Astrocyte (in vitro differentiated cells and primary cell): Measurements from ENCODE around the gene KRTAP5-5. TPM values are rescaled to one million over a fixed set of nuclear protein-coding genes. Genes with fewer than 3 reads are reported as not detected.

Experiments
- DNase-seq: peaks from one replicate; pipeline ENCODE4 v3.0.0-alpha.2; 2010; ENCODE audit warnings: low read depth
- FAIRE-seq: peaks from 2 replicates; lab custom pipeline; 2011; peaks lifted over from hg19 to GRCh38; lab: Jason Lieb, UNC
- H2AFZ ChIP-seq: 2 replicates; pipeline ENCODE4 v1.6.0; 2012; ENCODE audit warnings: low read depth, low read length, inconsistent platforms
- H3K27ac ChIP-seq: 2 replicates; pipeline ENCODE4 v1.5.1; 2011; ENCODE audit warnings: low read depth, low read length, inconsistent platforms
- H3K27me3 ChIP-seq: 2 replicates; pipeline ENCODE4 v1.6.0; 2011; ENCODE audit warnings: low read length, inconsistent platforms; ENCODE audit not compliant: insufficient read depth
- H3K36me3 ChIP-seq: 2 replicates; pipeline ENCODE4 v1.5.1; 2011; ENCODE audit warnings: low read length, inconsistent platforms; ENCODE audit not compliant: insufficient read depth
- H3K4me1 ChIP-seq: 2 replicates; pipeline ENCODE4 v1.5.1; 2011; ENCODE audit warnings: low read length, inconsistent platforms; ENCODE audit not compliant: insufficient read depth
- H3K4me2 ChIP-seq: 2 replicates; pipeline ENCODE4 v1.6.0; 2012; ENCODE audit warnings: low read length, inconsistent platforms
- H3K4me3 ChIP-seq: 2 replicates; pipeline ENCODE4 v1.5.1; 2011; ENCODE audit warnings: low read depth, mild to moderate bottlenecking, low read length, inconsistent platforms; ENCODE audit not compliant: insufficient read depth
- H3K79me2 ChIP-seq: 2 replicates; pipeline ENCODE4 v1.6.0; 2012; ENCODE audit warnings: mild to moderate bottlenecking, low read length, inconsistent platforms; ENCODE audit not compliant: insufficient read depth
- H3K9ac ChIP-seq: 2 replicates; pipeline ENCODE4 v1.6.0; 2012; ENCODE audit warnings: mild to moderate bottlenecking, low read length, inconsistent platforms
- H3K9me3 ChIP-seq: 2 replicates; pipeline ENCODE4 v1.5.1; 2012; ENCODE audit warnings: low read depth, mild to moderate bottlenecking, low read length, inconsistent platforms; ENCODE audit not compliant: insufficient read depth
- H4K20me1 ChIP-seq: 2 replicates; pipeline ENCODE4 v1.6.0; 2012; ENCODE audit warnings: low read length, inconsistent platforms; ENCODE audit not compliant: insufficient read depth
- H3K27ac Mint-ChIP-seq: one replicate; pipeline ENCODE4 v1.8.0; 2021; ENCODE audit warnings: mild to moderate bottlenecking, mixed read lengths; ENCODE audit not compliant: unreplicated experiment
- H3K27me3 Mint-ChIP-seq: one replicate; pipeline ENCODE4 v1.8.0; 2021; ENCODE audit warnings: low read depth, mixed read lengths; ENCODE audit not compliant: unreplicated experiment
- H3K36me3 Mint-ChIP-seq: one replicate; pipeline ENCODE4 v1.8.0; 2021; ENCODE audit warnings: low read depth, mixed read lengths; ENCODE audit not compliant: unreplicated experiment
- H3K4me1 Mint-ChIP-seq: one replicate; pipeline ENCODE4 v1.8.0; 2021; ENCODE audit warnings: low read depth, mixed read lengths; ENCODE audit not compliant: unreplicated experiment
- H3K4me3 Mint-ChIP-seq: one replicate; pipeline ENCODE4 v1.8.0; 2021; ENCODE audit warnings: mild to moderate bottlenecking, moderate library complexity, mixed read lengths; ENCODE audit not compliant: unreplicated experiment
- H3K9me3 Mint-ChIP-seq: one replicate; pipeline ENCODE4 v1.8.0; 2021; ENCODE audit warnings: mild to moderate bottlenecking, mixed read lengths; ENCODE audit not compliant: unreplicated experiment
- EZH2 ChIP-seq: IDR thresholded peaks from 2 replicates; pipeline ENCODE4 v1.6.1; 2012; ENCODE audit warnings: mild to moderate bottlenecking, low read length, inconsistent platforms; ENCODE audit not compliant: insufficient read depth
- total RNA-seq: library from RNA; stranded (reverse); gene quantifications from 2 replicates; pipeline ENCODE4 v1.2.1, GENCODE V29; 2021
- TF ChIP-seq, protein P1 (sequence below): IDR thresholded peaks from 2 replicates; pipeline ENCODE4 v1.5.1; 2011; ENCODE audit warnings: low read depth, mild to moderate bottlenecking, inconsistent platforms, low read length, moderate library complexity; ENCODE audit not compliant: insufficient read depth

The KRTAP5-5 gene
- total RNA-seq, 1 donor from 2014 or later = not detected

DNA sequence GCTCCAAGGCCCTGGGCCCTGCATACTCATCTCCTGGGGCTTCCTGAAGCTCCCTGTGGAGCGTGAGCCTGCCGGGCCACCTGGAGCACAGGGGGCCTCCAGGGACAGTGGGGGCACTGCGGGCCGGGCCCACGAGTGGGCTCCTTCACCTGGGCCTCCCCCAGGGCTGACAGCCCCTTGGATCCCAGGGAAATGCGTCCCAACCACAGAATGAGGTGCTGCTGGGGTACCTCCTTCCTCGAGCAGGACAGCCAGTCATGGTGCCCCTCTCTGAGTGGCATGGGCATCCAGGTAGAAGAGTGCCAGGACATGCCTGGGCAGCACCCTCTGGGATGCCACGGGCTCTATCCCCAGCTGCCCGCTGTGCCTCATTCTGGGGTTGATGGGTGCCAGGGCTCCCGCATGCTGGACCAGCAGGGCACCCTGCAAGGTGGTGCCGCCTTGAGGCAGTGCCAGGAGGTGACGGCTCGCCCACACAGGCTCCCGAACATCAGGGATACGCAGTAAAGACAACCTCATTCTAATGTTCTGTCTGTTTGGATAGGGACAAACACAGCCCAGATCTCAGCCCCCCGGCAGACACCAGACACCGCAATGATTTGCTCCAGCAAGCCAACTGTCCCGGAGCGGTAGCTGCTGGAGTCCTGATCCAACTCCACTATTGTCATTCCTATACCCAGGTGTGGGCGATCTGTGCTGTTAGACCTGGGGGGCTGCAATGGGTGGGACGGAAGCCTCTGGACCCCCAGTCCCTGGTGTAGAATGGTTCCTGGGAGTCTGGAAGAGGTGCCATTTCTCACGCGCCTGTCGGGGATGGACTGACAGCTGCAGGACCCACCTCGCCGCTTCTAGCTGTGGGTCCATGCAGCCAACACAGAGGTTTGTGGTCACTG is 25.8 kb downstream of the KRTAP5-5 start:
- no peak for FAIRE-seq
- Histone ChIP-seq H3K79me2 (no peaks in the 10 kb centered on the region), H3K9ac (no peak overlapping the region), H3K4me2 (no peak overlapping the region), H3K4me1 (no peaks in the 10 kb centered on the region), H4K20me1 (no peaks in the 10 kb centered on the region), H3K9me3 (no peaks in the 10 kb centered on the region), H3K27me3 (peaks cover 18% of the 10 kb centered on the region), H2AFZ (no peak overlapping the region), H3K36me3 (no peaks in the 10 kb centered on the region), H3K4me3 (no peak overlapping the region), H3K27ac (no peak overlapping the region)
- Mint-ChIP-seq H3K27me3 (peaks cover 67% of the 10 kb centered on the region), H3K36me3 (peaks cover 3% of the 10 kb centered on the region), H3K4me1 (no peaks in the 10 kb centered on the region), H3K27ac (no peak overlapping the region), H3K4me3 (no peak overlapping the region), H3K9me3 (no peaks in the 10 kb centered on the region)
- no peak for DNase-seq
- TF ChIP-seq, protein P1, sequence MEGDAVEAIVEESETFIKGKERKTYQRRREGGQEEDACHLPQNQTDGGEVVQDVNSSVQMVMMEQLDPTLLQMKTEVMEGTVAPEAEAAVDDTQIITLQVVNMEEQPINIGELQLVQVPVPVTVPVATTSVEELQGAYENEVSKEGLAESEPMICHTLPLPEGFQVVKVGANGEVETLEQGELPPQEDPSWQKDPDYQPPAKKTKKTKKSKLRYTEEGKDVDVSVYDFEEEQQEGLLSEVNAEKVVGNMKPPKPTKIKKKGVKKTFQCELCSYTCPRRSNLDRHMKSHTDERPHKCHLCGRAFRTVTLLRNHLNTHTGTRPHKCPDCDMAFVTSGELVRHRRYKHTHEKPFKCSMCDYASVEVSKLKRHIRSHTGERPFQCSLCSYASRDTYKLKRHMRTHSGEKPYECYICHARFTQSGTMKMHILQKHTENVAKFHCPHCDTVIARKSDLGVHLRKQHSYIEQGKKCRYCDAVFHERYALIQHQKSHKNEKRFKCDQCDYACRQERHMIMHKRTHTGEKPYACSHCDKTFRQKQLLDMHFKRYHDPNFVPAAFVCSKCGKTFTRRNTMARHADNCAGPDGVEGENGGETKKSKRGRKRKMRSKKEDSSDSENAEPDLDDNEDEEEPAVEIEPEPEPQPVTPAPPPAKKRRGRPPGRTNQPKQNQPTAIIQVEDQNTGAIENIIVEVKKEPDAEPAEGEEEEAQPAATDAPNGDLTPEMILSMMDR = no peak
- no peak for TF ChIP-seq EZH2

DNA sequence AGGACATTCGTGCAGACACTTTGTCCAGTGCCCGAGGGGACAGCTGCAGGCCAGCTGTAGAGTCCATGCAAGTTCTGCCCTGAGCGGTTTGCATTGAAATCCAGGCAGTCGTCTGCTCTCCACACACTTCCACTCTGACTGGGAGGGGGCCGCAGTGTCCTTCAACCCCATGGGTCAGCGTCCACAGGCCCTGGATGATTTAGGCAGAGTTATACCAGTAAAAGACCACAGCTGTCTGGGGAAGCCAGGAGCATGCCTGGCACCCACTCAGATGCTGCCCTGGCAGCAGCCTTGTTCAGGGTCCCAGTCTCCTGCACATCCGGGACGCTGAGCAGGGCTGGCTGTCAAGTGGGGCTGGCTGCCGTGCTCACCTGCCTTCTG is 26.5 kb downstream of the KRTAP5-5 start:
- Histone ChIP-seq H4K20me1 (no peaks in the 10 kb centered on the region), H3K4me1 (no peaks in the 10 kb centered on the region), H3K9ac (no peak overlapping the region), H3K4me2 (no peak overlapping the region), H3K36me3 (no peaks in the 10 kb centered on the region), H3K9me3 (no peaks in the 10 kb centered on the region), H2AFZ (no peak overlapping the region), H3K4me3 (no peak overlapping the region), H3K27ac (no peak overlapping the region), H3K79me2 (no peaks in the 10 kb centered on the region), H3K27me3 (peaks cover 18% of the 10 kb centered on the region)
- no peak overlapping the region for H3K27ac Mint-ChIP-seq
- no peaks in the 10 kb centered on the region for H3K4me1 Mint-ChIP-seq
- no peak overlapping the region for H3K4me3 Mint-ChIP-seq
- peaks cover 64% of the 10 kb centered on the region for H3K27me3 Mint-ChIP-seq
- no peaks in the 10 kb centered on the region for H3K9me3 Mint-ChIP-seq
- TF ChIP-seq, protein P1 = no peak
- no peak for TF ChIP-seq EZH2
- peaks cover 3% of the 10 kb centered on the region for H3K36me3 Mint-ChIP-seq
- no peak for FAIRE-seq
- DNase-seq = no peak

DNA sequence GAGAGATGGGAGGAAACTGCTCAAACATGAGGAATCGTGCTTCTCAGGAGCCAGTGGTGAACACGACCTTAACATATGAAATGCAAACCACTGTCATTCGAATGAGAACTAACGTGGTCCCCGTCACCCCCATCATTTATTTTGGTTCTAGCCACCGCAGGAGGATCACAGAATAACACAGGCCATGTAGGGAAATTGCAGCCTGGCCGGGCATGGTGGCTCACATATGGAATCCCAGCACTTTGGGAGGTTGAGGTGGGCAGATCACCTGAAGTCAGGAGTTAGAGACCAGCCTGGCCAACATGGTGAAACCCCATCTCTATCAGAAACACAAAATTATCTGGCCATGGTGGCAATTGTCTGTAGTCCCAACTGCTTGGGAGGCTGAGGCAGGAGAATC is 27.1 kb downstream of the KRTAP5-5 start:
- H3K4me3 ChIP-seq = no peak overlapping the region
- FAIRE-seq (no peak), DNase-seq (no peak)
- Mint-ChIP-seq H3K27me3 (peaks cover 61% of the 10 kb centered on the region), H3K4me1 (no peaks in the 10 kb centered on the region), H3K27ac (no peak overlapping the region), H3K4me3 (no peak overlapping the region), H3K9me3 (no peaks in the 10 kb centered on the region), H3K36me3 (peaks cover 3% of the 10 kb centered on the region)
- H3K4me1 ChIP-seq = no peaks in the 10 kb centered on the region
- H3K9ac ChIP-seq = no peak overlapping the region
- H3K27me3 ChIP-seq = peaks cover 17% of the 10 kb centered on the region
- TF ChIP-seq EZH2 = no peak
- TF ChIP-seq, protein P1 = no peak
- no peak overlapping the region for H2AFZ ChIP-seq
- H3K9me3 ChIP-seq = no peaks in the 10 kb centered on the region
- no peaks in the 10 kb centered on the region for H4K20me1 ChIP-seq
- H3K4me2 ChIP-seq = no peak overlapping the region
- H3K79me2 ChIP-seq = no peaks in the 10 kb centered on the region
- no peak overlapping the region for H3K27ac ChIP-seq
- no peaks in the 10 kb centered on the region for H3K36me3 ChIP-seq
